ENCODE results near the gene MYL12B. TPM values are rescaled to one million over a fixed set of nuclear protein-coding genes. Genes with fewer than 3 reads are reported as not detected.
"Not testable (repeated sequence)": the region's sequence is repeated elsewhere in the genome, so short reads cannot be mapped to it uniquely, and the experiment has no call there.

MYL12B gene
- polyA plus RNA-seq, 3 donors, result 681 to 738 (median 689) TPM

DNA sequence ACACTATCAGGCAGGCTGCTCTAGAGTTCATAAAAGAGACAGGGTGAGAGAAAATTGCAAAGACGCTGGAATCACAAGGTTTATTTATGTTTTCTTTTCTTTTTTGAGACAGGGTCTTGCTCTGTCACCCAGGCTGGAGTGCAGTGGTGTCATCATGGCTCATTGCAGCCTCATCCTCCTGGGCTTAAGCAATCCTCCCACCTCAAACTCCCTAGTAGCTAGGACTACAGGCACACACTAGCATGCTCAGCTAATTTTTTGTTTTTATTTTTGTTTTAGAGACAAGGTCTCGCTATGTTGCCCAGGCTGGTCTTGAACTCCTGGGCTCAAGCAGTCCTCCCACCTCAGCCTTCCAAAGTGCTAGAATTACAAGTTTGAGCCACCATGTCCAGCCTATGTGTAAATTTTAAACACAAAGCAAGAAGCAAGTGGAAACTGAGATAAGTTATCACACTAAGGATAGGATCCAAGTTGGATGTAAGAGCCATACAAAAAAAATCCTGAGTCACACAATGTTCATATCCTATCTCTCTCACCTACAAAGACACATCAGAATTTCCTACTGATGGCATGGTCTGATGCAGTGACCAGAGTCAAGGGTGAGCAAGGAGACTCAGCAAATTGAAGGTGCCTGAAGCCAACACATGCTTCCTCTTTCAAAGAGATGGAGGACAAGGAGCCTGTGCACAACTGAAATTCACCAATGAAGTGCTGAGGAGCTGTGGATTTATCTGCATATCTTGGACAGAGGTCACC, 31.4 kb downstream of the MYL12B start:
- no peak for DNase-seq (ENCODE audit: low read depth in 3 of 3, low spot score in 2 of 3)

- DNase-seq (ENCODE audit: low read depth in 3 of 3, low spot score in 2 of 3), result no peak
These were observed 32.6 kb downstream of the MYL12B start for GRCh38 chr18:3294435-3295080.

GRCh38 chr18:3297025-3297984, 35.4 kb downstream of the MYL12B start:
- peak; percentile 72 to 85 (median 72) for DNase-seq (ENCODE audit: low read depth in 3 of 3, low spot score in 2 of 3)

DNA sequence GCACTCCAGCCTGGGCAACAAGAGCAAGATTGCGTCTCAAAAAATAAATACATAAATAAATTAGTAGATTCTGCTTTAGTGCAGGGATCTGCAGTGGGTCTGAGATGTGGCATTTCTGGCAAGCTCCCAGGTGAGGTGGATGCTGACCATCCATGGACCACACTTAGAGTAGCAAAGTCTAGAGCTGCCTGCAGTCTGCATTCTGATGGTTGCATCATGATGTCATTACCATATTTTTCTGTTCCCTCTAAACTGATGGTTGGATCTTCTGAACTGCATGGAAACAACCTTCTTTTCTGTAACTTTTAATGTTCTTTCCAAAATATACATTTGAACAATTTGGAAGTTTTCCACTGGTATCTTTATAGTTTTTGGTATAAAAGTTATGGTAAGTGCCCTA, 42.9 kb downstream of the MYL12B start:
- no peak for DNase-seq (ENCODE audit: low read depth in 3 of 3, low spot score in 2 of 3)

- no peak for DNase-seq (ENCODE audit: low read depth in 3 of 3, low spot score in 2 of 3)
These were observed 43.4 kb downstream of the MYL12B start for GRCh38 chr18:3305354-3305762.

DNA sequence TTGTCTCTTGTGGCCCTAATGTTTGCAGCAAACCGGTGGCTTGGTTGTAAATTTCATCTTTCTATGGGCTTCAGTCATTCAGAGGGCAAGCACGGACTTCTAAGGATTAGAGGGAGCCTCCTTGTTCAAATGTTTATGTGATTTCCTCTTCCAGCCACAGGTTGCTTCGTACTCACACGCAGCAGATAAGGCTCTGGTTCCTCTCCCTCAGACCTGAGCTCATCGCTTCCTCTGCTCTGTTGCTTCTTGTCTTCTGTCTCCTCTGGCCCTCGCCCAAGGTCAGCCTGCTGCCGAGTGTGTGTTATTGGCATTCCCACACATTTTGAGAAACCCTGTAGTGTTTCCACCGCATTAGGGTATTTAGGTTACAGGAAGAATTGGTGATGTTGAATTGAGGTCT, 44.0 kb downstream of the MYL12B start:
- no peak for DNase-seq (ENCODE audit: low read depth in 3 of 3, low spot score in 2 of 3)

DNA sequence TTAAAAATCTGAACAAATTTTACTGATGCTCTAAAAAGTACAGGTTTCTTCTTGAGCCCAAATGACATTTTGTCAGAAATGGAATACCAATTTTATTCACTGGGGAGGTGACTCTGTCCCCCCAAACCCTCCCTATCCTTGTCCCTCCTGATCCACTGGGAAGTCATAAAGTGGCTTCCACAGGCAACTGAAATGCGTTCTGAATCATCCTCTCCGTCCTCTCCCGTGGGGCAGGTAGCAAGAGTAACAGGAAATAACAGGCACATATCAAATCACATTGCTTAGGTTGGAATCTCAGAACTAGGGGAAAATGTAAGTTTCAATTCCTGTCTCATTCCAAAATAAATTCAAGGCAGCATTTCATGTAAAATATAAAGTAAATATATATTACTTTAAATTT, 44.5 kb downstream of the MYL12B start:
- DNase-seq (ENCODE audit: low read depth in 3 of 3, low spot score in 2 of 3), result no peak

DNA sequence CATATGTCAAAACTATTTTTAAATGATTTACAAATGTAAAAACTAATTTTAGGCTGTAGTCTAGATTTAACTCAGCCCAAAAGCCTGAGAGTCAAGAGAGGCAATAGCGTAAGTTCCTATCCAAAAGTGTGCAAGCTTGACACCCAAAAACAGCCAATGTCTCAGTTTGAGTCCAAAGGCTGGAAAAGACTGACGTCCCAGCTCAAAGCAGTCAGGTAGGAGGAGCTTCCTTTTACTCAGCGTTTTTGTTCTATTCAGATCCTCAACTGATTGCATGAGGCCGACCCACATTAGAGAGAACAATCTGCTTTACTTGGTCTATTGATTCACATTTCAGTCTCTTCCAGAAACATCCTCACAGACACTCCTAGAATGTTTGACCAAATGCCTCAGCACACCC, 51.8 kb downstream of the MYL12B start:
- DNase-seq (ENCODE audit: low read depth in 3 of 3, low spot score in 2 of 3), result no peak

DNA sequence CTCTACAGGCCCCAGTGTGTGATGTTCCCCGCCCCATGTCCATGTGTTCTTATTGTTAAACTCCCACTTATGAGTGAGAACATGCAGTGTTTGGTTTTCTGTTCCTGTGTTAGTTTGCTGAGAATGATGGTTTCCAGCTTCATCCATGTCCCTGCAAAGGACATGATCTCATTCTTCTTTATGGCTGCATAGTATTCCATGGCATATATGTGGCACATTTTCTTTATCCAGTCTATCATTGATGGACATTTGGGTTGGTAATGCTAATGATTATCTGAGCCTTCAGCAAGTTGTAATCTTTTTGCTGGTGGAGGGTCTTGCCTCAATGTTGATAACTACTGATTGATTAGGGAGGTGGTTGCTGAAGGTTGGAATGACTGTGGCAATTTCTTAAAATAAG, 53.4 kb downstream of the MYL12B start:
- not testable (repeated sequence) for DNase-seq (ENCODE audit: low read depth in 3 of 3, low spot score in 2 of 3)

- DNase-seq (ENCODE audit: low read depth in 3 of 3, low spot score in 2 of 3), result no peak
These were observed 57.5 kb downstream of the MYL12B start for GRCh38 chr18:3319399-3319798.

GRCh38 chr18:3319894-3320454, 58.0 kb downstream of the MYL12B start:
- no peak for DNase-seq (ENCODE audit: low read depth in 3 of 3, low spot score in 2 of 3)

GRCh38 chr18:3321133-3321812, 59.3 kb downstream of the MYL12B start:
- DNase-seq (ENCODE audit: low read depth in 3 of 3, low spot score in 2 of 3), result no peak

DNA sequence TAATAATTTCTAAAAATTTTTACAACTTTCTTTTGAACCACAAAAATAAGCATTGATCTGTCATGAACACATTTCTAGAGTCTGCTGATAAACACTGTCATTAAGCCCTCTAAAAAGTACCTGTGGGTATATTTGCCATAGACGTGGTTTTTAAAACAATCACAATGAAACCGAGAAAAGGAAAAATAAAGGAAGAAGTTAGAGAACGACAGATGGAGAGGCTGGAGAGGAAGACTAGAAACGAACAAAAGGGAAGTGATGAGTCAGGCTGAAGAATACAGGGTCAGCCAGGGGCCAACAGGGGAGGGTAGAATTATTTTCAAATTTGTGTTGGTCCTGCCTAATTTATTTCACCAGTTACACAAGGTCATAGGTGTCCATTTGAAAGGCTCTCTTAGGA, 62.0 kb downstream of the MYL12B start:
- DNase-seq (ENCODE audit: low read depth in 3 of 3, low spot score in 2 of 3), result no peak

Other genes starting within 250 kb of the MYL12B start
- gene LPIN2, start 249.0 kb upstream of the MYL12B start, polyA plus RNA-seq (ENCODE audit: insufficient read length in 3 of 3), result 10 to 100 TPM; 34.4 to 37.7 (median 37.4) TPM
- gene MYOM1, start 42.2 kb upstream of the MYL12B start, polyA plus RNA-seq (ENCODE audit: insufficient read length in 3 of 3), result 1 to 10 TPM; 6.9 to 7.8 (median 7.4) TPM
- 100 to 1,000 TPM; 476 to 513 (median 509) TPM for gene MYL12A, start 14.3 kb upstream of the MYL12B start, polyA plus RNA-seq (ENCODE audit: insufficient read length in 3 of 3)
- gene TGIF1, start 188.0 kb downstream of the MYL12B start, polyA plus RNA-seq (ENCODE audit: insufficient read length in 3 of 3), result 100 to 1,000 TPM in 1 of 3 donors, 10 to 100 TPM in 2; 81.7 to 100 (median 88.2) TPM